K562 (cell line): ENCODE measurements around the gene HOTAIR. TPM values are rescaled to one million over a fixed set of nuclear protein-coding genes. Genes with fewer than 3 reads are reported as not detected.

Experiments used
- ARID1B ChIP-seq: fragments of 450-650 bp; IDR thresholded peaks from 2 replicates; pipeline ENCODE4 v1.6.1; 2016; ENCODE audit warnings: antibody characterized with exemption, mild to moderate bottlenecking, inconsistent platforms
- ATF7 ChIP-seq: fragments of 450-650 bp; IDR thresholded peaks from 2 replicates; pipeline ENCODE4 v1.7.1; 2014; ENCODE audit warnings: mild to moderate bottlenecking, moderate library complexity
- BRD4 ChIP-seq: fragments of 200-600 bp; sonication (generic); IDR thresholded peaks from 2 replicates; pipeline ENCODE4 v1.6.1; 2017; ENCODE audit warnings: inconsistent platforms
- BRD9 ChIP-seq: fragments of 450-650 bp; IDR thresholded peaks from 2 replicates; pipeline ENCODE4 v1.6.1; 2018; ENCODE audit warnings: low read depth; ENCODE audit not compliant: partially characterized antibody
- CREB1 ChIP-seq, 2 experiments: sonication (generic) in 1 of 2; formaldehyde crosslinking in 1 of 2; IDR thresholded peaks; 2 replicates each; pipeline versions ENCODE4 v1.6.1 to v1.8.0; 2012 to 2022; ENCODE audit warnings: inconsistent platforms in 1 of 2, mild to moderate bottlenecking in 1 of 2, missing genetic modification reagents in 1 of 2, moderate library complexity in 1 of 2
- MGA ChIP-seq: fragments of 450-650 bp; IDR thresholded peaks from 2 replicates; pipeline ENCODE4 v1.6.1; 2016; ENCODE audit warnings: mild to moderate bottlenecking, moderate library complexity
- NR0B1 ChIP-seq: fragments of 450-650 bp; IDR thresholded peaks from one replicate; pipeline ENCODE4 v1.6.1; 2018; ENCODE audit warnings: mild to moderate bottlenecking, moderate library complexity; ENCODE audit not compliant: partially characterized antibody
- TCF3 ChIP-seq: sonication (generic); formaldehyde crosslinking; IDR thresholded peaks from 2 replicates; pipeline ENCODE4 v1.4.0; 2020; ENCODE audit warnings: mild to moderate bottlenecking, missing genetic modification reagents
- TFAM ChIP-seq: fragments of 250-450 bp; sonication (Bioruptor Pico); conservative IDR thresholded peaks from 2 replicates; pipeline ENCODE4 v1.5.0; 2021; ENCODE audit warnings: mild to moderate bottlenecking, moderate library complexity
- ZBTB7A ChIP-seq: IDR thresholded peaks from 2 replicates; pipeline ENCODE4 v1.6.1; 2011; ENCODE audit warnings: low read depth, mild to moderate bottlenecking, low read length, moderate library complexity, borderline replicate concordance; ENCODE audit not compliant: control insufficient read depth
- polyA plus RNA-seq, 8 experiments: library from polyadenylated mRNA; depleted of rRNA in 4 of 8; stranded (reverse) in 5 of 8; unstranded in 3 of 8; fragments of >200 nt; fragmentation: Nextera tagmentation in 2 of 8; fragmentation: Illumina TruSeq in 1 of 8; extraction: Ambion mirVana in 2 of 8; extraction: Trizol in 1 of 8; gene quantifications; 2 replicates each; pipeline versions ENCODE4 v1.2.1 to v1.2.3, GENCODE V29; 2011 to 2014; ENCODE audit warnings: inconsistent platforms in 1 of 8, missing spikeins in 1 of 8
- total RNA-seq, 7 experiments: library from RNA; depleted of rRNA in 6 of 7; stranded (reverse); fragments of >200 nt in 6 of 7; fragmentation: Illumina TruSeq in 2 of 7; extraction: Trizol in 2 of 7; gene quantifications; 2 replicates each; pipeline versions ENCODE4 v1.2.1 to v1.2.3, GENCODE V29; 2011 to 2021; ENCODE audit warnings: low replicate concordance in 1 of 7
- TF ChIP-seq, protein P1 (sequence below): fragments of 250-450 bp; sonication (Bioruptor Pico); IDR thresholded peaks from 2 replicates; pipeline ENCODE4 v1.4.0; 2020; ENCODE audit warnings: mild to moderate bottlenecking

HOTAIR gene
- total and polyA plus RNA-seq, 9 of the 15 experiments (the other 6 are each of a cell fraction or from before 2014, with no cell fraction given), result 0.04 TPM; not detected in 8

GRCh38 chr12:54018468-54018984, 43.8 kb upstream of the HOTAIR start (continued):
- TF ChIP-seq ATF7 (no peak), BRD4 (peak; percentile 90), ZBTB7A (peak; percentile 54; the same call in 1 of the 2 replicates), MGA (peak; percentile 61), BRD9 (peak; percentile 12), NR0B1 (no peak), CREB1 (IDR thresholded peaks at IDR 0.05) (0 out of 2 replicates have a peak, but pooled peaks have one; percentile 11), CREB1 (CRISPR knock-in tag; IDR thresholded peaks at IDR 0.05) (no peak), TFAM (CRISPR knock-in tag) (no peak), ARID1B (peak; percentile 27; the same call in 1 of the 2 replicates), TCF3 (no peak)
- TF ChIP-seq, protein P1, sequence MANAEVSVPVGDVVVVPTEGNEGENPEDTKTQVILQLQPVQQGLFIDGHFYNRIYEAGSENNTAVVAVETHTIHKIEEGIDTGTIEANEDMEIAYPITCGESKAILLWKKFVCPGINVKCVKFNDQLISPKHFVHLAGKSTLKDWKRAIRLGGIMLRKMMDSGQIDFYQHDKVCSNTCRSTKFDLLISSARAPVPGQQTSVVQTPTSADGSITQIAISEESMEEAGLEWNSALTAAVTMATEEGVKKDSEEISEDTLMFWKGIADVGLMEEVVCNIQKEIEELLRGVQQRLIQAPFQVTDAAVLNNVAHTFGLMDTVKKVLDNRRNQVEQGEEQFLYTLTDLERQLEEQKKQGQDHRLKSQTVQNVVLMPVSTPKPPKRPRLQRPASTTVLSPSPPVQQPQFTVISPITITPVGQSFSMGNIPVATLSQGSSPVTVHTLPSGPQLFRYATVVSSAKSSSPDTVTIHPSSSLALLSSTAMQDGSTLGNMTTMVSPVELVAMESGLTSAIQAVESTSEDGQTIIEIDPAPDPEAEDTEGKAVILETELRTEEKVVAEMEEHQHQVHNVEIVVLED (CRISPR knock-in tag), result no peak
